K562 (cell line): ENCODE data around the gene KIAA1614. TPM values are rescaled to one million over a fixed set of nuclear protein-coding genes. Genes with fewer than 3 reads are reported as not detected.

Experiments
- ATAC-seq: fragments of 200-7000 bp; cut with Tn5 transposase; 3 replicates; pipeline ENCODE4 v1.9.1; 2020; ENCODE audit warnings: moderate library complexity
- BruUV-seq: library from RNA; stranded (reverse); fragments of 400-500 nt; replicated peaks from 2 replicates; lab custom pipeline; 2021; lab: Mats Ljungman, UMichigan
- CTCF ChIA-PET: fragments of 300-600 bp; formaldehyde crosslinking; extraction: SDS; loops from one replicate; lab custom pipeline; 2021; ENCODE audit warnings: low intra/inter-chr PET ratio; lab: Yijun Ruan, JAX
- POLR2A ChIA-PET: fragments of 300-600, 350-650 bp; sonication (Branson Sonifier 250); formaldehyde crosslinking; extraction: SDS; loops from one replicate; lab custom pipeline; 2021; ENCODE audit warnings: antibody characterized with exemption, inconsistent platforms; lab: Yijun Ruan, JAX
- DNase-seq, 4 experiments: peaks; one replicate each; pipeline versions ENCODE4 v3.0.0 to v3.0.0-alpha.2; 2011 to 2018; ENCODE audit warnings: low spot score in 3 of 4, mixed read lengths in 3 of 4; ENCODE audit errors: extremely low read depth in 1 of 4
- FAIRE-seq: peaks from 2 replicates; lab custom pipeline; 2011; peaks lifted over from hg19 to GRCh38; lab: Jason Lieb, UNC
- H2AFZ ChIP-seq: 2 replicates; pipeline ENCODE4 v1.6.0; 2011; ENCODE audit warnings: low read depth, low read length, control low read depth, inconsistent platforms
- H3K27ac ChIP-seq: fragments of 200-600 bp; 3 replicates; pipeline ENCODE4 v1.8.0; 2011; ENCODE audit warnings: low read depth, mild to moderate bottlenecking, control low read depth, inconsistent platforms, low read length, moderate library complexity, mixed read lengths; ENCODE audit errors: extremely low read depth
- H3K27me3 ChIP-seq, 2 experiments: fragments of 300-600 bp in 1 of 2; 2 replicates in 1 of 2; 3 replicates in 1 of 2; pipeline versions ENCODE4 v1.6.0 to v1.8.0; 2011; ENCODE audit warnings: inconsistent platforms in 2 of 2, low read length in 2 of 2, mild to moderate bottlenecking in 1 of 2, mixed read lengths in 1 of 2, moderate library complexity in 1 of 2; ENCODE audit not compliant: control insufficient read depth in 2 of 2, insufficient read depth in 2 of 2
- H3K36me3 ChIP-seq: fragments of 300-600 bp; 3 replicates; pipeline ENCODE4 v1.8.0; 2011; ENCODE audit warnings: mild to moderate bottlenecking, low read length, inconsistent platforms; ENCODE audit not compliant: control insufficient read depth, insufficient read depth
- H3K4me1 ChIP-seq, 2 experiments: fragments of 200-600 bp in 1 of 2; replicated peaks in 1 of 2; 2 replicates in 1 of 2; 3 replicates in 1 of 2; pipeline versions ENCODE4 v1.5.1 to v1.8.0; 2011; ENCODE audit warnings: inconsistent platforms in 2 of 2, low read length in 2 of 2, mild to moderate bottlenecking in 1 of 2, mixed read lengths in 1 of 2, moderate library complexity in 1 of 2; ENCODE audit not compliant: control insufficient read depth in 2 of 2, insufficient read depth in 2 of 2
- H3K4me2 ChIP-seq: 2 replicates; pipeline ENCODE4 v1.6.1; 2011; ENCODE audit warnings: low read length, control low read depth, inconsistent platforms, mixed read lengths; ENCODE audit not compliant: insufficient read depth
- H3K4me3 ChIP-seq: fragments of 200-600 bp; sonication (generic), shearing (Covaris generic); 2 replicates; pipeline ENCODE4 v1.5.1; 2016; ENCODE audit warnings: control low read depth, inconsistent platforms
- H3K79me2 ChIP-seq: fragments of 200-600 bp; 3 replicates; pipeline ENCODE4 v1.8.0; 2011; ENCODE audit warnings: low read length, inconsistent platforms; ENCODE audit not compliant: control insufficient read depth, insufficient read depth
- H3K9ac ChIP-seq, 2 experiments: 2 replicates each; pipeline versions ENCODE4 v1.6.0 to v1.6.1; 2011; ENCODE audit warnings: low read depth in 2 of 2, low read length in 2 of 2, control low read depth in 1 of 2, inconsistent platforms in 1 of 2, mild to moderate bottlenecking in 1 of 2, mixed read lengths in 1 of 2; ENCODE audit not compliant: insufficient read depth in 1 of 2
- H3K9me1 ChIP-seq: one replicate; pipeline ENCODE4 v1.6.0; 2011; ENCODE audit warnings: inconsistent platforms, mild to moderate bottlenecking, low read length, moderate library complexity; ENCODE audit not compliant: control insufficient read depth, insufficient read depth
- H3K9me3 ChIP-seq: replicated peaks from 2 replicates; pipeline ENCODE4 v1.5.1; 2011; ENCODE audit warnings: low read depth, low read length, inconsistent platforms; ENCODE audit not compliant: control insufficient read depth, insufficient read depth
- H4K20me1 ChIP-seq: replicated peaks from 2 replicates; pipeline ENCODE4 v1.6.1; 2011; ENCODE audit warnings: low read length, inconsistent platforms, mixed read lengths; ENCODE audit not compliant: control insufficient read depth, insufficient read depth
- CHCHD3 ChIP-seq: fragments of 250-450 bp; sonication (Bioruptor Pico); IDR thresholded peaks from 2 replicates; pipeline ENCODE4 v2.1.2; 2022; ENCODE audit warnings: mild to moderate bottlenecking
- CREBBP ChIP-seq: IDR thresholded peaks from one replicate; pipeline ENCODE4 v1.6.1; 2012; ENCODE audit warnings: low read depth, mild to moderate bottlenecking, control low read depth, inconsistent platforms, low read length
- GATAD2A ChIP-seq: fragments of 450-650 bp; IDR thresholded peaks from 2 replicates; pipeline ENCODE4 v1.6.1; 2017
- HMG20A ChIP-seq: fragments of 450-650 bp; formaldehyde crosslinking; conservative IDR thresholded peaks from 2 replicates; pipeline ENCODE4 v1.4.0; 2020; ENCODE audit warnings: mild to moderate bottlenecking, mixed read lengths
- MIER1 ChIP-seq: fragments of 450-650 bp; IDR thresholded peaks from 2 replicates; pipeline ENCODE4 v1.6.1; 2016; ENCODE audit warnings: antibody characterized with exemption, mild to moderate bottlenecking, low read depth
- MYC ChIP-seq, 2 experiments: fragments of 250-450 bp in 1 of 2; sonication (Bioruptor Pico) in 1 of 2; IDR thresholded peaks; 2 replicates each; pipeline versions ENCODE4 v1.5.1 to v1.6.1; 2012 to 2021; ENCODE audit warnings: low read depth in 2 of 2, borderline replicate concordance in 1 of 2, improper control_type of control experiment in 1 of 2, low read length in 1 of 2, mild to moderate bottlenecking in 1 of 2, moderate library complexity in 1 of 2
- NFATC3 ChIP-seq: fragments of 450-650 bp; IDR thresholded peaks from 2 replicates; pipeline ENCODE4 v1.6.1; 2017; ENCODE audit warnings: mild to moderate bottlenecking
- NR4A1 ChIP-seq, 2 experiments: fragments of 250-450 bp in 1 of 2; fragments of 450-650 bp in 1 of 2; sonication (Bioruptor Pico) in 1 of 2; IDR thresholded peaks; 2 replicates each; pipeline versions ENCODE4 v1.4.0 to v1.6.1; 2016 to 2020; ENCODE audit warnings: mild to moderate bottlenecking in 2 of 2, missing compliant biosample characterization in 1 of 2, missing genetic modification characterization in 1 of 2, moderate library complexity in 1 of 2
- PCBP2 ChIP-seq: fragments of 200-400 bp; formaldehyde crosslinking; IDR thresholded peaks from 2 replicates; pipeline ENCODE4 v1.6.1; 2018; ENCODE audit warnings: low read length, low read depth, mild to moderate bottlenecking, moderate library complexity; ENCODE audit not compliant: poor library complexity, severe bottlenecking
- TCF7L2 ChIP-seq: fragments of 150-350 bp; IDR thresholded peaks from 2 replicates; pipeline ENCODE4 v1.6.1; 2016; ENCODE audit warnings: low read depth, mild to moderate bottlenecking, low read length, moderate library complexity
- ZFP1 ChIP-seq: fragments of 450-650 bp; formaldehyde crosslinking; IDR thresholded peaks from 2 replicates; pipeline ENCODE4 v1.4.0; 2020; ENCODE audit warnings: mild to moderate bottlenecking, mixed read lengths
- ZFP30 ChIP-seq: fragments of 250-450 bp; sonication (Bioruptor Pico); IDR thresholded peaks from 2 replicates; pipeline ENCODE4 v1.8.0; 2022; ENCODE audit warnings: moderate library complexity, mild to moderate bottlenecking, inconsistent platforms, borderline replicate concordance
- ZNF23 ChIP-seq: fragments of 250-450 bp; sonication (Bioruptor Pico); IDR thresholded peaks from 2 replicates; pipeline ENCODE4 v1.4.0; 2020; ENCODE audit warnings: mild to moderate bottlenecking
- ZNF445 ChIP-seq: fragments of 250-450 bp; sonication (Bioruptor Pico); IDR thresholded peaks from 2 replicates; pipeline ENCODE4 v1.4.0; 2020; ENCODE audit warnings: low read depth, mild to moderate bottlenecking, moderate library complexity
- ZNF583 ChIP-seq: fragments of 250-450 bp; sonication (Bioruptor Pico); IDR thresholded peaks from 2 replicates; pipeline ENCODE4 v1.4.0; 2020
- WGBS: fragments of 100-300 bp; shearing (Covaris generic); methylation state at CpG from one replicate; pipeline ENCODE4 v1.1.6; 2016; ENCODE audit warnings: low coverage, mixed read lengths; ENCODE audit not compliant: insufficient coverage; ENCODE audit errors: missing lambda C conversion rate; 5-methylcytosine and 5-hydroxymethylcytosine counted together
- in situ Hi-C: fragments of 300-500 bp; cut with MboI; formaldehyde crosslinking; loops from 4 replicates; pipeline ENCODE4 v1.15.0; 2018; ENCODE audit warnings: inconsistent platforms, mixed read lengths
- intact Hi-C: fragments of 100-400 bp; cut with micrococcal nuclease; formaldehyde crosslinking; loops from 2 replicates; pipeline ENCODE4 v1.14.2; 2022
- polyA plus RNA-seq, 8 experiments: library from polyadenylated mRNA; depleted of rRNA in 4 of 8; stranded (reverse) in 5 of 8; unstranded in 3 of 8; fragments of >200 nt; fragmentation: Nextera tagmentation in 2 of 8; fragmentation: Illumina TruSeq in 1 of 8; extraction: Ambion mirVana in 2 of 8; extraction: Trizol in 1 of 8; gene quantifications; 2 replicates each; pipeline versions ENCODE4 v1.2.1 to v1.2.3, GENCODE V29; 2011 to 2014; ENCODE audit warnings: inconsistent platforms in 1 of 8, missing spikeins in 1 of 8
- total RNA-seq, 7 experiments: library from RNA; depleted of rRNA in 6 of 7; stranded (reverse); fragments of >200 nt in 6 of 7; fragmentation: Illumina TruSeq in 2 of 7; extraction: Trizol in 2 of 7; gene quantifications; 2 replicates each; pipeline versions ENCODE4 v1.2.1 to v1.2.3, GENCODE V29; 2011 to 2021; ENCODE audit warnings: low replicate concordance in 1 of 7
- TF ChIP-seq, protein P1 (sequence below): fragments of 450-650 bp; formaldehyde crosslinking; IDR thresholded peaks from 2 replicates; pipeline ENCODE4 v1.4.0; 2022; ENCODE audit warnings: missing genetic modification characterization
- TF ChIP-seq, protein P2 (sequence below): fragments of 450-650 bp; IDR thresholded peaks from 2 replicates; pipeline ENCODE4 v1.6.1; 2017; ENCODE audit warnings: antibody characterized with exemption

Gene KIAA1614
- total and polyA plus RNA-seq, 9 of the 15 experiments (the other 6 are each of a cell fraction or from before 2014, with no cell fraction given), result 0.01 to 1.1 (median 0.15) TPM; not detected in 1

DNA sequence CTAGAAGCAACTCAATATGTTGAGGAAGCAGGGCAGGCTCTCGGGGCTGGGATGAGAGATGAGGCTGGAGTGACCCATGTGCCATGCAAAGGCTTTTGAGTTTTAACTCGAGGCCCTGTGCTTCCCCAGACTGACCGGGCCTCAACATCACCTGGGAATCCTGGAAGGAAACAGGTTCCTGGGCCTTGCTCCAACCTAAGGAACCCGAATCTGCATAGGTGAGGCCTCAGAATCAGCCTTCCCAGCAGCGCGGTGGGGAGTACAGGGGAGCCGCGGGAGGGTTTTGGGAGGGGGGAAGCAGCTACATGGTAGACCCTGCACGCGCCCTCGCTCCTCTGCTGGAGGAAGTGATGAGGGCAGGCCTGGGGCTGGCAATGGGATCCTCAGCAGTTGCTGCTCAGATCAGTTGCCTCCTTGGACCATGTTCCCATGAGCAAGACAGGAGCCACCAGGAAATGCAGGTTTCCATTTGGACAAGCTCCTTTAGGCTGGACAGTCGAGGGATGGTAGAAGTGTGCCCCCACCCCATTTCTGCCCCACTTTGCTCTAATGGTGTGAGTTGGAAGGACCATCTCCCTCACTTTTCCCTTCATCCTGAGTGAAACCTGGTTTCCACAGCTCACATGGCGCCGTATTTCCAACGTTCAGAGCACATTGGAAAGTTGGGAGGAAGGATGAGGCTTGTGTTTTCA, 4.5 kb upstream of the KIAA1614 start (continued):
- TF ChIP-seq MYC (IDR thresholded peaks at IDR 0.05; ENCODE audit: low read depth, low read length), result no peak
- TF ChIP-seq MYC (CRISPR knock-in tag; IDR thresholded peaks at IDR 0.05; ENCODE audit: borderline replicate concordance, low read depth), result no peak

DNA sequence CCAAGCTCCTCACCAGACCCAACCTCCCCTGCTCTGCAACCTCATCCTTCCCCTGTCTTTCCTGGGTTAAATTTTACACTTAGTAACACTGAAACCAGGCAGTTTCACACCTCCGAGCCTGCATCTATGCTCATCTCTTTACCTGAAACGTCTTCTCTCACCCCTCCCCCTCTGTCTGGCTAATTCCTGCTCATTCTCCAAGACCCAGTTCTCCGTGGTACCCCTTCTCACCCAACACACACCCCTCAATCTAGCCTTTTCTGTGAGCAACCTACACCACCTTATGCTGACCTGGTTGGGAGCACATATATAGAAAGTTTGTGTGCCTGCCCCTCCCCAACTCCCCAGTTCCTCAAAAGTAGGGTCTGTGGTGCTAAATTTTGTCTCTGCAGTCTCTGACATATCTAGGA, 3.7 kb upstream of the KIAA1614 start:
- POLR2A ChIA-PET, result no interaction called here
- Histone ChIP-seq H4K20me1 (no peaks in the 10 kb centered on the region), H3K4me1 (peaks cover 0 to 3% of the 10 kb centered on the region in 2 experiments; a peak in 1 of 5 replicates), H3K9ac (no peak overlapping the region; a peak in 1 of 4 replicates), H3K9me1 (no peaks in the 10 kb centered on the region), H3K27ac (no peak overlapping the region), H3K79me2 (no peaks in the 10 kb centered on the region), H3K4me2 (no peak overlapping the region), H3K4me3 (no peak overlapping the region), H3K27me3 (0 out of 5 replicates have a peak, but pooled peaks cover 0 to 4% of the 10 kb centered on the region in 2 experiments), H3K9me3 (no peaks in the 10 kb centered on the region), H2AFZ (0 out of 2 replicates have a peak overlapping the region, but pooled peaks have one; percentile 6), H3K36me3 (no peaks in the 10 kb centered on the region)
- intact Hi-C loops (no loop called here), in situ Hi-C loops (no loop called here)
- no peak for DNase-seq
- CTCF ChIA-PET, result no interaction called here
- FAIRE-seq, result no peak
- WGBS, result 16% methylated on average over 3 of the region's 3 CpGs
- TF ChIP-seq HMG20A (CRISPR knock-in tag), result no peak
- TF ChIP-seq TCF7L2, result no peak
- no peak for TF ChIP-seq ZNF583 (CRISPR knock-in tag)
- no peak for TF ChIP-seq MIER1
- TF ChIP-seq ZFP1 (CRISPR knock-in tag), result no peak
- TF ChIP-seq ZFP30 (CRISPR knock-in tag), result no peak
- TF ChIP-seq NFATC3, result no peak
- no peak for TF ChIP-seq NR4A1 (CRISPR knock-in tag; IDR thresholded peaks at IDR 0.05)
- TF ChIP-seq NR4A1 (tag; IDR thresholded peaks at IDR 0.05), result no peak
- TF ChIP-seq, protein P1, sequence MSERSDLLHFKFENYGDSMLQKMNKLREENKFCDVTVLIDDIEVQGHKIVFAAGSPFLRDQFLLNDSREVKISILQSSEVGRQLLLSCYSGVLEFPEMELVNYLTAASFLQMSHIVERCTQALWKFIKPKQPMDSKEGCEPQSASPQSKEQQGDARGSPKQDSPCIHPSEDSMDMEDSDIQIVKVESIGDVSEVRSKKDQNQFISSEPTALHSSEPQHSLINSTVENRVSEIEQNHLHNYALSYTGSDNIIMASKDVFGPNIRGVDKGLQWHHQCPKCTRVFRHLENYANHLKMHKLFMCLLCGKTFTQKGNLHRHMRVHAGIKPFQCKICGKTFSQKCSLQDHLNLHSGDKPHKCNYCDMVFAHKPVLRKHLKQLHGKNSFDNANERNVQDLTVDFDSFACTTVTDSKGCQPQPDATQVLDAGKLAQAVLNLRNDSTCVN, result no peak
- TF ChIP-seq, protein P2, sequence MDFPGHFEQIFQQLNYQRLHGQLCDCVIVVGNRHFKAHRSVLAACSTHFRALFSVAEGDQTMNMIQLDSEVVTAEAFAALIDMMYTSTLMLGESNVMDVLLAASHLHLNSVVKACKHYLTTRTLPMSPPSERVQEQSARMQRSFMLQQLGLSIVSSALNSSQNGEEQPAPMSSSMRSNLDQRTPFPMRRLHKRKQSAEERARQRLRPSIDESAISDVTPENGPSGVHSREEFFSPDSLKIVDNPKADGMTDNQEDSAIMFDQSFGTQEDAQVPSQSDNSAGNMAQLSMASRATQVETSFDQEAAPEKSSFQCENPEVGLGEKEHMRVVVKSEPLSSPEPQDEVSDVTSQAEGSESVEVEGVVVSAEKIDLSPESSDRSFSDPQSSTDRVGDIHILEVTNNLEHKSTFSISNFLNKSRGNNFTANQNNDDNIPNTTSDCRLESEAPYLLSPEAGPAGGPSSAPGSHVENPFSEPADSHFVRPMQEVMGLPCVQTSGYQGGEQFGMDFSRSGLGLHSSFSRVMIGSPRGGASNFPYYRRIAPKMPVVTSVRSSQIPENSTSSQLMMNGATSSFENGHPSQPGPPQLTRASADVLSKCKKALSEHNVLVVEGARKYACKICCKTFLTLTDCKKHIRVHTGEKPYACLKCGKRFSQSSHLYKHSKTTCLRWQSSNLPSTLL, result no peak
- no peak for TF ChIP-seq ZNF445
- no peak for TF ChIP-seq GATAD2A
- no peak for TF ChIP-seq PCBP2
- no peak for TF ChIP-seq ZNF23 (CRISPR knock-in tag)
- TF ChIP-seq CHCHD3, result no peak
- TF ChIP-seq CREBBP, result no peak
- ATAC-seq, result no peak
- no TSS peak for BruUV-seq
